Activated naive CD8-positive, alpha-beta T cell treated with anti-CD3 and anti-CD28 coated beads, Interleukin-2, amount 50 U/mL, for 24 hours (primary cell): ENCODE results near the gene RTL3.
"Not testable (repeated sequence)": the region's sequence is repeated elsewhere in the genome, so short reads cannot be mapped to it uniquely, and the experiment has no call there.

Experiments
- ATAC-seq: fragments of 150-1000 bp; cut with Tn5 transposase; one replicate; pipeline ENCODE4 v1.10.0; 2021
- DNase-seq: peaks from one replicate; pipeline ENCODE4 v3.0.0; 2021
- H3K27ac Mint-ChIP-seq: one replicate; pipeline ENCODE4 v1.8.0; 2021; ENCODE audit warnings: mild to moderate bottlenecking, mixed read lengths
- H3K27me3 Mint-ChIP-seq: one replicate; pipeline ENCODE4 v1.8.0; 2021; ENCODE audit warnings: mixed read lengths
- H3K36me3 Mint-ChIP-seq: one replicate; pipeline ENCODE4 v1.8.0; 2021; ENCODE audit warnings: low read depth, mixed read lengths
- H3K4me1 Mint-ChIP-seq: one replicate; pipeline ENCODE4 v1.8.0; 2021; ENCODE audit warnings: mixed read lengths
- H3K4me3 Mint-ChIP-seq: one replicate; pipeline ENCODE4 v1.8.0; 2021; ENCODE audit warnings: mild to moderate bottlenecking, moderate library complexity, mixed read lengths
- H3K9me3 Mint-ChIP-seq: one replicate; pipeline ENCODE4 v1.8.0; 2021; ENCODE audit warnings: mixed read lengths

The RTL3 gene

DNA sequence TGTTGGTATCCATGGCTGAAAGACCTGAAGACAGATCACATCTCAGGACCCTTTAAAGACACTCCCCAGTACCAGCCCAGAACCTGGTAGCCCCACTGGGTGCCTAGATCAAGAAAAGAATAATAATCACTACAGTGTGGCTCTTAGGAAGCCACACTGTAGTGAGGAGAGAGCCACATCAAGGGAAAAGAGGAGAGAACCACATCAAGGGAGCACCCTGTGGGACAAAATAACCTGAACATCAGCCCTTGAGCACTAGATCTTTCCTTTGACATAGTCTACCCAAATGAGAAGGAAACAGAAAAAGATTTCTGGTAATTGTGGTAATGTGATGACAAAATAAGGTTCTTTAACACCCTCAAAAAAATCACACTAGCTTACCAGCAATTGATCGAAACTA lies 15.3 kb downstream of the RTL3 start:
- Mint-ChIP-seq H3K27me3 (peaks cover 4% of the 10 kb centered on the region), H3K4me3 (no peak overlapping the region), H3K9me3 (peaks cover 32% of the 10 kb centered on the region), H3K36me3 (peaks cover 7% of the 10 kb centered on the region), H3K4me1 (peaks cover 10% of the 10 kb centered on the region), H3K27ac (no peak overlapping the region)
- ATAC-seq (peak; percentile 80), DNase-seq (no peak)

DNA sequence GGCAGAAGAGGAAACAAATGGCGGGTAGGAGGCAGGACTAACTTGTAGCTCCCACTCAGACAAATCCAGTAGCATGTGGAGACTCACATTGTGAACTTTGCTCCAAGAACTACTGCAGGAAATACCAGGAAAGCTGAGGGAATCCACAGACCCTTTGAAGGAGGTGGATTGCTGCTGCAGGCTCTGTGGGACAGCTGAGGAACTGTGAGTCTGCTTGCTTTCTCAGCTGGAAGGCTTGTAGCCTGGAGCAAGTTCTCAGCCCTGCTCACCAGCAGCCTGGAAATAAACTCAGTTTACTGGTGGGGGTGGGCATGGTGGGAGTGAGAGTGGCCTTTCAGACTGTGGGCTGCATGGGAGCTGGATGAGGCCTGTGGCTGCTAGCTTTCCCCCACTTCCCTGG lies 16.0 kb downstream of the RTL3 start:
- H3K27me3 Mint-ChIP-seq = peaks cover 2% of the 10 kb centered on the region
- H3K27ac Mint-ChIP-seq = no peak overlapping the region
- ATAC-seq (no peak), DNase-seq (no peak)
- peaks cover 7% of the 10 kb centered on the region for H3K36me3 Mint-ChIP-seq
- H3K4me3 Mint-ChIP-seq = no peak overlapping the region
- H3K4me1 Mint-ChIP-seq = peaks cover 10% of the 10 kb centered on the region
- H3K9me3 Mint-ChIP-seq = peaks cover 29% of the 10 kb centered on the region

DNA sequence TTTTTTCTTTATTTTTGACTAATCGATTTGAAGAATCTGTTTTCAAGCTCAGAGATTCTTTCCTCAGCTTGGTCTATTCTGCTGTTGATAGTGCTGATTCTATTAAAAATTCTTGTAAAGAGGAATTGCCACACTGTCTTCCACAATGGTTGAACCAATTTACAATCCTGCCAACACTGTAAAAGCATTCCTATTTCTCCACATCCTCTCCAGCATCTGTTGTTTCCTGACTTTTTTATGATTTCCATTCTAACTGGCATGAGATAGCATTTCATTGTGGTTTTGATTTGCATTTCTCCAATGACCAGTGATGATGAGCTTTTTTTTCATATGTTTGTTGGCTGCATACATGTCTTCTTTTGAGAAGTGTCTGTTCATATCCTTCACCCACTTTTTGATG lies 23.0 kb downstream of the RTL3 start:
- not testable (repeated sequence) for H3K36me3 Mint-ChIP-seq

GRCh38 chrX:78624962-78625909 lies 33.9 kb downstream of the RTL3 start:
- no peak for DNase-seq
- no peak overlapping the region for H3K27ac Mint-ChIP-seq
- no peak for ATAC-seq
- H3K27me3 Mint-ChIP-seq = no peaks in the 10 kb centered on the region
- H3K36me3 Mint-ChIP-seq = no peaks in the 10 kb centered on the region
- H3K4me1 Mint-ChIP-seq = peaks cover 6% of the 10 kb centered on the region
- no peak overlapping the region for H3K4me3 Mint-ChIP-seq
- peaks cover under 1% of the 10 kb centered on the region for H3K9me3 Mint-ChIP-seq

More for the DNA sequence above, 23.0 kb downstream of the RTL3 start:
- H3K9me3 Mint-ChIP-seq, ATAC-seq, H3K4me1 Mint-ChIP-seq, DNase-seq, H3K27me3 Mint-ChIP-seq, H3K27ac Mint-ChIP-seq, H3K4me3 Mint-ChIP-seq: not testable (repeated sequence)

- Mint-ChIP-seq H3K4me3 (no peak overlapping the region), H3K36me3 (no peaks in the 10 kb centered on the region), H3K4me1 (peaks cover 6% of the 10 kb centered on the region), H3K27ac (no peak overlapping the region), H3K9me3 (no peaks in the 10 kb centered on the region), H3K27me3 (no peaks in the 10 kb centered on the region)
- ATAC-seq (no peak), DNase-seq (no peak)
These were observed 34.7 kb downstream of the RTL3 start for GRCh38 chrX:78624426-78624825.

DNA sequence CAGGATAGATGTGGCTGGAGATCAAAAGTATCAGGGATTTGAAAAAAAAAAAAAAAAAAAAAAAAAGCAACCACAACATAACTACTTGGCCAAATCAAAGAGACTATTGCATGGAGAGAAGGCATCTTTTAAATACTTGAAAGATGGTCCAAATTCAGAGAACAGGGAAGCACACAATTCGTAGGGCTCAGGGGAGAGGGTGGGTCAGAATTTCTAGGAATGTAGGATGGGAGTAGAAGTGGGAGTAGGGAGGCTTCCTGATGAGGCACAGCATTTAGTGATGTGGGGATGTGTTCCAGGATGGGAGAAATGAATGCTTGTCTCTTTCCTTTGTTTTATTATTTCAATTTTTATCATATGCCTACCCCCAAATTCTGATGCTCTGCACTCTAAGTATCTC lies 36.3 kb downstream of the RTL3 start:
- ATAC-seq = no peak
- Mint-ChIP-seq H3K36me3 (no peaks in the 10 kb centered on the region), H3K9me3 (no peaks in the 10 kb centered on the region), H3K27me3 (no peaks in the 10 kb centered on the region), H3K4me3 (no peak overlapping the region), H3K27ac (no peak overlapping the region), H3K4me1 (peaks cover 6% of the 10 kb centered on the region)
- no peak for DNase-seq

DNA sequence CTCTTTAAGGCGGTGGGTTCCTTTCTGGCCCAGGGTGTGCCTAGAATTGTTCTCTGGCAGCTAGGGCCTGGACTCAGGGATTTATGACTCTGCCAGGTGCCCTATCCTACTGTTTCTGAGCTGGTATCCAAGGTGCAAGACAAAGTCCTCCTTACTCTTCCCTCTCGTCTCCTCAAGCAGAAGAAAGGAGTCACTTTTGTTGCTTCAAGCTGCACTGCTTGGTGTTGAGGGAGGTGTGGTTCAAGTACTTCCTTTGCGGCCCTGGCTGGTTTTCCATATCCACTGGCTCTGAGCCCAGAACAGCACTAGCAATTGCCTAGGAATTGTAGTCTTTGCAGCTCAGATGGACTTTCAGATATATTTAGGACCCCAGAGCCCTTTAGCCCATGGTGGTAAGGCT lies 39.3 kb downstream of the RTL3 start:
- H3K27ac Mint-ChIP-seq = no peak overlapping the region
- ATAC-seq (no peak), DNase-seq (no peak)
- no peaks in the 10 kb centered on the region for H3K4me1 Mint-ChIP-seq
- H3K36me3 Mint-ChIP-seq = no peaks in the 10 kb centered on the region
- no peaks in the 10 kb centered on the region for H3K9me3 Mint-ChIP-seq
- H3K27me3 Mint-ChIP-seq = no peaks in the 10 kb centered on the region
- no peak overlapping the region for H3K4me3 Mint-ChIP-seq

GRCh38 chrX:78618987-78619386 lies 40.1 kb downstream of the RTL3 start:
- Mint-ChIP-seq H3K4me1 (no peaks in the 10 kb centered on the region), H3K4me3 (no peak overlapping the region), H3K36me3 (no peaks in the 10 kb centered on the region), H3K27me3 (no peaks in the 10 kb centered on the region), H3K9me3 (no peaks in the 10 kb centered on the region), H3K27ac (no peak overlapping the region)
- no peak for DNase-seq
- no peak for ATAC-seq

- Mint-ChIP-seq H3K36me3 (no peaks in the 10 kb centered on the region), H3K4me3 (no peak overlapping the region), H3K27me3 (no peaks in the 10 kb centered on the region), H3K4me1 (no peaks in the 10 kb centered on the region), H3K9me3 (no peaks in the 10 kb centered on the region), H3K27ac (no peak overlapping the region)
- no peak for DNase-seq
- ATAC-seq = no peak
These were observed 44.9 kb downstream of the RTL3 start for GRCh38 chrX:78614264-78614663.
